Epithelial cell of esophagus (primary cell): ENCODE data around the gene PDE1A.

Source experiments
- DNase-seq: peaks from one replicate; pipeline ENCODE4 v3.0.0; 2010; ENCODE audit warnings: low read depth
- H3K4me3 ChIP-seq: 2 replicates; pipeline ENCODE4 v1.5.1; 2011; ENCODE audit warnings: mild to moderate bottlenecking, low read length, control low read depth
- TF ChIP-seq, protein P1 (sequence below): IDR thresholded peaks from 2 replicates; pipeline ENCODE4 v1.5.1; 2011; ENCODE audit warnings: low read depth, mild to moderate bottlenecking, low read length, control low read depth, inconsistent platforms; ENCODE audit not compliant: insufficient read depth; ENCODE audit errors: missing control alignments

Gene PDE1A

DNA sequence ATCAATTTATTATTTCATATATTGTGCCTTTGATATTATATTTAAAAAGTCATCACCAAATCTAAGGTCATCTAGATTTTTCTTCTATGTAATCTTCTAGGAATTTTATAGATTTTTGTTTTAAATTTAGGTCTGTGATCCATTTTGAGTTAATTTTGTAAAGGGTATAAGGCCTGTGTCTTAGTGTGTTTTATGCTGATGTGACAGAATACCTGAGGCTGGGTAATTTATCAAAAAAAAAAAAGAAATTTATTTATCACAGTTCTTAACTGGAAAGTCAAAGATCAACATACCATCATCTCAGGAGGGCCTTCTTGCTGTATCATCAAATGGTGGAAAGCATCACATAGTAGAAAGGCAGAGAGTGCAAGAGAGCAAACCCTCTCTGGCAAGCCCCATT, 216.2 kb downstream of the PDE1A start:
- H3K4me3 ChIP-seq, result no peak overlapping the region
- TF ChIP-seq, protein P1, sequence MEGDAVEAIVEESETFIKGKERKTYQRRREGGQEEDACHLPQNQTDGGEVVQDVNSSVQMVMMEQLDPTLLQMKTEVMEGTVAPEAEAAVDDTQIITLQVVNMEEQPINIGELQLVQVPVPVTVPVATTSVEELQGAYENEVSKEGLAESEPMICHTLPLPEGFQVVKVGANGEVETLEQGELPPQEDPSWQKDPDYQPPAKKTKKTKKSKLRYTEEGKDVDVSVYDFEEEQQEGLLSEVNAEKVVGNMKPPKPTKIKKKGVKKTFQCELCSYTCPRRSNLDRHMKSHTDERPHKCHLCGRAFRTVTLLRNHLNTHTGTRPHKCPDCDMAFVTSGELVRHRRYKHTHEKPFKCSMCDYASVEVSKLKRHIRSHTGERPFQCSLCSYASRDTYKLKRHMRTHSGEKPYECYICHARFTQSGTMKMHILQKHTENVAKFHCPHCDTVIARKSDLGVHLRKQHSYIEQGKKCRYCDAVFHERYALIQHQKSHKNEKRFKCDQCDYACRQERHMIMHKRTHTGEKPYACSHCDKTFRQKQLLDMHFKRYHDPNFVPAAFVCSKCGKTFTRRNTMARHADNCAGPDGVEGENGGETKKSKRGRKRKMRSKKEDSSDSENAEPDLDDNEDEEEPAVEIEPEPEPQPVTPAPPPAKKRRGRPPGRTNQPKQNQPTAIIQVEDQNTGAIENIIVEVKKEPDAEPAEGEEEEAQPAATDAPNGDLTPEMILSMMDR, result no peak
- DNase-seq, result no peak

DNA sequence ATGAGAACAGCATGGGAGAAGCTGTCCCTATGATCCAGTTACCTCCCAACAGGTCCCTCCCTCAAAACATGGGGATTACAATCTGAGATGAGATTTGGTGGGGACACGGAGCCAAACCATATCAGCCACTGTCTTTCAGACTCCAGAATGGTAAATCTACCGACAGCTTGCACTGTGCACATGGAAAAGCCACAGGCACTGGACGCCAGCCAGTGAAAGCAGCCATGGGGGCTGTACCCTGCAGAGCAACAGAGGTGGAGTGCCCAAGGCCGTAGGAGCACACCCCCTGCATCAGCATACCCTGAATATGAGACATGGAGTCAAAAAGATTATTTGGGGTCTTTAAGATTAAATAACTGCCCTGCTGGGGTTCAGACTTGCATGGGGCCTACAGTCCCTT, 218.4 kb downstream of the PDE1A start:
- H3K4me3 ChIP-seq, result no peak overlapping the region
- DNase-seq, result no peak
- TF ChIP-seq, protein P1, result no peak

DNA sequence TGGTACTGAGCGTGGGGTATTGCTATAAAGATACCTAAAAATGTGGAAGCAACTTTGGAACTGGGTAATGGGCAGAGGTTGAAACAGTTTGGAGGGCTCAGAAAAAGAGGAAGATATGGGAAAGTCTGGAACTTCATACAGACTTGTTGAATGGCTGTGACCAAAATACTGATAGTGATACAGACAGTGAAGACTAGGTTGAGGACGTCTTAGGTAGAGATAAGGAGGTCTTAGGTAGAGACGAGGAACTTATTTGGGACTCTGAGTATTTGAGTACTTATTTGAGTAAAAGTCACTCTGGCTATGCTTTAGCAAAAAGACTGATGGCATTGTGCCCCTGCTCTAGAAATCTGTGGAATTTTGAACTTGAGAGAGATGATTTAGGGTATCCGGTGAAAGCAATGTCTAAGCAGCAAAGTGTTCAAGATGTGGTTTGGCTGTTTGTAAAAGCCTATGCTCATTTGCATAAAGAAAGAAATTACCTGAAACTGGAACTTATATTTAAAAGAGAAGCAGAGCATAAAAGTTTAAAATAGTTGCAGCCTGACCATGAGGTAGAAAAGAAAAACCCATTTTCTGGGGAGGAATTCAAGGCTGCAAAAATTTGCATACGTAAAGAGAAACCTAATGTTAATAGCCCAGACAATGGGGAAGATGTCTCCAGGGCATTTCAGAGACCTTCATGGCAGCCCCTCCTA, 219.6 kb downstream of the PDE1A start:
- DNase-seq, result no peak
- TF ChIP-seq, protein P1, result no peak
- no peak overlapping the region for H3K4me3 ChIP-seq

DNA sequence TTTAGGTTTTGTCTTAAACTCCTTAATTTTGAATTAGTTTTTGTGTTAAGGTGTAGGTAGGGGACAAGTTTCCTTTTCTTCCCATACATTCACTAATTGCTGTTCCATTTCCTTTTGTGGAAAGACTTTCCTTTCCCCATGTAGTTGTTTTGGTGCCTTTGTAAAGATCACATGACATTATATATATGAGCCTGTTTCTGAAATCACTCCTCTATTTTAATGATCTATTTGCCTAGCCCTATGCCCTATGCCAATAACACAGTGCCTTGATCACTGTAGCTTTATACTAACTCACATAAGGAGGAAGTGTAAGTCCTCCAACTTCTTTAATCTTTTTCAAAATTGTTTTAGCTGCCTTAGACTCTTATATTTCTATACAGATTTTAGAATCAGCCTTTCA, 229.3 kb downstream of the PDE1A start:
- TF ChIP-seq, protein P1, result no peak
- no peak for DNase-seq
- H3K4me3 ChIP-seq, result no peak overlapping the region

DNA sequence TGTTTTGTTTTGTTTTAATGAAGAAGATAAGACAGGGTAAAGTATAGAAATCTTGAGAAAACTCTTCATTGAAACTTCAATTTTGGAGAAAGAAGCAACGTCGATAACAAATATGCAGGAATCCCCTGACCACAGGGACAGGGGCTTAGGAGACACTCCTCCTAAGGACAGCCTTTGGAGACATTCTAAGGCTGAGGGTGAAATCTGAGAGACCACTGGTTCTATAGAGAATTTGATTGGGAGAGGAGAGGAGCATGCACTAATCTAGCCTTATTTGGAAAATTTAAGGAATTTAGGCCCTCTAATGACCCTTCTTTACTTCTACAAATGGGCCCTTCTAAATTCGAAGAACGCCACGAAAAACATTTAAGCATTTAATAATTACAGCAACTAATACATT, 233.5 kb downstream of the PDE1A start:
- TF ChIP-seq, protein P1, result no peak
- no peak for DNase-seq
- H3K4me3 ChIP-seq, result no peak overlapping the region

DNA sequence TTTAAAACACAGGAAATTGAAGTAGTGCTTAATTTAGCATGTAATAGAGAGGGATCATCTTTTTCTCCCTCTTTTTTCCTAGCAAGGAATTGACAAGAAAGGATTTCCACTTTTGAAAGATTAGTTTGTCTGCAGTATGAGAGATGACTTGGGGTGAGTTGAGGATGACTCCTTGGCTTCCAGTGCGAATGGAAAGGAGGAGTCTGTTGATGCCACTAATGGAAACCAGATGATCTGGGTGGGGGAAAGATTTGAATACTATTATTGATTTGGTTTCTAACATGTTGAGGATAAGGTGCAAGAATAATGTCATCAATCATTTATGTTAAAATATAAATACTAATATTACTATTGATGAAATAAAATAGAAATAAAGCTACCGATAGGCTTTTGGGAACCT, 235.8 kb downstream of the PDE1A start:
- no peak overlapping the region for H3K4me3 ChIP-seq
- no peak for DNase-seq
- TF ChIP-seq, protein P1, result no peak

DNA sequence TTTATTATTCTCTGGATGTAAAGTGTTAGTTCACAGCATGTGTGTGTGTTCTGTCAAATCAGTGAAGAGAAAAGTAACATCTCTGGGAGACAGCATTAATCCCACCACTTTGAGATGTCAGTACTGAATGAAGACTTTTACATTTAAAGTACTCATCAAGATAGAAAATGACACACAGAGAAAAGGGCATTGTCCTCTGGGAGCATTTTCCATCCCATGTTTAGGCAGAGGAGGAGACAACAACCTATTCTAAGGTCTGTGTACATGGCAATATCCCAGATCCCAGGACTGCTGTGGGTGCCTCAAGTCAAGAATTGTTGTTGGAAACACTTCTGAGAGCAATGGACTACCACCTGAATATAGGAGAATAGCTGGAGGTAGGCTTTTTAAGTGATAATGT, 239.7 kb downstream of the PDE1A start:
- DNase-seq, result no peak
- TF ChIP-seq, protein P1, result no peak
- H3K4me3 ChIP-seq, result no peak overlapping the region
